H1 (cell line): ENCODE data around the gene SNX15. TPM values are rescaled to one million over a fixed set of nuclear protein-coding genes. Genes with fewer than 3 reads are reported as not detected.

Experiments
- CTCF ChIA-PET: fragments of 300-600 bp; sonication (Branson Sonifier 250); formaldehyde crosslinking; loops from one replicate; lab custom pipeline; 2021; ENCODE audit not compliant: partially characterized antibody; lab: Charles Lee
- POLR2A ChIA-PET: fragments of 300-600 bp; sonication (Branson Sonifier 250); formaldehyde crosslinking; loops from one replicate; lab custom pipeline; 2021; ENCODE audit warnings: inconsistent platforms; ENCODE audit not compliant: partially characterized antibody; lab: Charles Lee
- DNase-seq, 2 experiments: peaks; one replicate each; pipeline versions ENCODE4 v3.0.0 to v3.0.0-alpha.2; 2010 to 2022; ENCODE audit warnings: low spot score in 2 of 2, low read depth in 1 of 2, mixed read lengths in 1 of 2
- FAIRE-seq: peaks from 2 replicates; lab custom pipeline; 2011; peaks lifted over from hg19 to GRCh38; lab: Jason Lieb, UNC
- H2AFZ ChIP-seq: 2 replicates; pipeline ENCODE4 v1.8.1; 2012; ENCODE audit warnings: low read length, inconsistent platforms
- H2AK5ac ChIP-seq: 2 replicates; pipeline ENCODE4 v1.6.1; 2013; ENCODE audit warnings: low read depth, low read length
- H2BK120ac ChIP-seq: replicated peaks from 2 replicates; pipeline ENCODE3; 2013; ENCODE audit warnings: low read depth, low read length, inconsistent platforms
- H2BK12ac ChIP-seq: 2 replicates; pipeline ENCODE4 v1.6.1; 2013; ENCODE audit warnings: low read depth, low read length
- H2BK15ac ChIP-seq: 2 replicates; pipeline ENCODE4 v1.6.1; 2013; ENCODE audit warnings: low read length
- H2BK20ac ChIP-seq: 2 replicates; pipeline ENCODE4 v1.6.1; 2013; ENCODE audit warnings: low read length
- H2BK5ac ChIP-seq: 2 replicates; pipeline ENCODE4 v1.6.1; 2013; ENCODE audit warnings: low read depth, low read length
- H3K14ac ChIP-seq: 2 replicates; pipeline ENCODE4 v1.6.1; 2013; ENCODE audit warnings: inconsistent platforms; ENCODE audit not compliant: insufficient read length
- H3K18ac ChIP-seq: 2 replicates; pipeline ENCODE4 v1.6.1; 2013; ENCODE audit warnings: low read length; ENCODE audit errors: extremely low read depth
- H3K23ac ChIP-seq: 2 replicates; pipeline ENCODE4 v1.6.1; 2013; ENCODE audit warnings: inconsistent platforms; ENCODE audit not compliant: insufficient read length
- H3K23me2 ChIP-seq: 2 replicates; pipeline ENCODE4 v1.6.1; 2013; ENCODE audit warnings: low read depth, low read length
- H3K27ac ChIP-seq: 2 replicates; pipeline ENCODE4 v1.6.1; 2011; ENCODE audit warnings: low read depth, low read length, inconsistent platforms
- H3K27me3 ChIP-seq, 4 experiments: replicated peaks in 1 of 4; 1 replicate in 1 of 4; 2 replicates in 3 of 4; pipeline versions ENCODE4 v1.6.1 to v1.8.1; 2011 to 2013; ENCODE audit warnings: low read length in 3 of 4, mild to moderate bottlenecking in 3 of 4, inconsistent platforms in 2 of 4, mixed read lengths in 2 of 4, moderate library complexity in 1 of 4; ENCODE audit not compliant: control insufficient read depth in 3 of 4, insufficient read depth in 3 of 4; ENCODE audit errors: extremely low read depth in 1 of 4
- H3K36me3 ChIP-seq, 4 experiments: 2 replicates each; pipeline versions ENCODE4 v1.6.1 to v1.8.1; 2011 to 2013; ENCODE audit warnings: mild to moderate bottlenecking in 4 of 4, low read length in 3 of 4, moderate library complexity in 2 of 4, control low read depth in 1 of 4, inconsistent platforms in 1 of 4; ENCODE audit not compliant: insufficient read depth in 4 of 4, control insufficient read depth in 2 of 4
- H3K4ac ChIP-seq: replicated peaks from 2 replicates; pipeline ENCODE3; 2013; ENCODE audit warnings: low read length, low read depth, mixed read lengths, inconsistent platforms; ENCODE audit not compliant: insufficient read length
- H3K4me1 ChIP-seq, 4 experiments: replicated peaks in 1 of 4; 1 replicate in 1 of 4; 2 replicates in 3 of 4; pipeline versions ENCODE4 v1.6.1 to v1.8.1; 2011 to 2013; ENCODE audit warnings: low read length in 3 of 4, inconsistent platforms in 2 of 4, mixed read lengths in 1 of 4; ENCODE audit not compliant: insufficient read depth in 4 of 4, control insufficient read depth in 3 of 4
- H3K4me2 ChIP-seq, 2 experiments: 2 replicates each; pipeline versions ENCODE4 v1.6.1 to v1.8.1; 2011 to 2013; ENCODE audit warnings: low read depth in 2 of 2, low read length in 2 of 2, control low read depth in 1 of 2, inconsistent platforms in 1 of 2, mild to moderate bottlenecking in 1 of 2; ENCODE audit not compliant: insufficient read depth in 1 of 2
- H3K4me3 ChIP-seq, 4 experiments: fragments of 200-600, 300-600 bp in 1 of 4; sonication (generic), shearing (Covaris generic), sonication (Bioruptor Twin) in 1 of 4; 2 replicates each; pipeline versions ENCODE4 v1.5.1 to v1.8.1; 2011 to 2016; ENCODE audit warnings: low read length in 4 of 4, low read depth in 3 of 4, control low read depth in 2 of 4, inconsistent platforms in 2 of 4, mild to moderate bottlenecking in 2 of 4, mixed read lengths in 1 of 4, moderate library complexity in 1 of 4; ENCODE audit not compliant: insufficient read depth in 2 of 4; ENCODE audit errors: extremely low read depth in 1 of 4
- H3K56ac ChIP-seq: replicated peaks from 2 replicates; pipeline ENCODE3; 2013; ENCODE audit warnings: low read depth, mild to moderate bottlenecking, mixed read lengths, low read length, inconsistent platforms; ENCODE audit not compliant: insufficient read length
- H3K79me1 ChIP-seq: 2 replicates; pipeline ENCODE4 v1.6.1; 2013; ENCODE audit warnings: low read depth, low read length, control low read depth
- H3K79me2 ChIP-seq, 2 experiments: 2 replicates each; pipeline versions ENCODE4 v1.6.1 to v1.8.1; 2012 to 2013; ENCODE audit warnings: low read length in 2 of 2, mild to moderate bottlenecking in 2 of 2, inconsistent platforms in 1 of 2; ENCODE audit not compliant: insufficient read depth in 2 of 2, control insufficient read depth in 1 of 2
- H3K9ac ChIP-seq, 4 experiments: replicated peaks in 1 of 4; 1 replicate in 1 of 4; 2 replicates in 3 of 4; pipeline versions ENCODE4 v1.6.1 to v1.8.1; 2011 to 2013; ENCODE audit warnings: low read depth in 3 of 4, low read length in 3 of 4, control low read depth in 2 of 4, mild to moderate bottlenecking in 2 of 4, moderate library complexity in 2 of 4, inconsistent platforms in 1 of 4; ENCODE audit errors: extremely low read depth in 1 of 4
- H3K9me3 ChIP-seq, 2 experiments: 2 replicates each; pipeline versions ENCODE4 v1.6.1 to v1.8.1; 2012 to 2013; ENCODE audit warnings: mild to moderate bottlenecking in 2 of 2, moderate library complexity in 2 of 2, control low read depth in 1 of 2, inconsistent platforms in 1 of 2, low read depth in 1 of 2, low read length in 1 of 2, mixed read lengths in 1 of 2; ENCODE audit not compliant: insufficient read depth in 2 of 2
- H4K20me1 ChIP-seq, 2 experiments: replicated peaks in 1 of 2; 2 replicates each; pipeline versions ENCODE3 to v1.8.1; 2011 to 2013; ENCODE audit warnings: inconsistent platforms in 2 of 2, low read length in 2 of 2, mild to moderate bottlenecking in 1 of 2; ENCODE audit not compliant: insufficient read depth in 2 of 2, control insufficient read depth in 1 of 2
- H4K5ac ChIP-seq: 2 replicates; pipeline ENCODE4 v1.6.1; 2013; ENCODE audit warnings: low read length, low read depth, mixed read lengths, inconsistent platforms; ENCODE audit not compliant: insufficient read length
- H4K8ac ChIP-seq: 2 replicates; pipeline ENCODE4 v1.8.0; 2013; ENCODE audit warnings: mild to moderate bottlenecking, moderate library complexity, low read length, inconsistent platforms; ENCODE audit not compliant: insufficient read depth; ENCODE audit errors: extremely low read depth
- H4K91ac ChIP-seq: replicated peaks from 2 replicates; pipeline ENCODE3; 2013; ENCODE audit warnings: low read length, mixed read lengths, inconsistent platforms; ENCODE audit not compliant: insufficient read length
- POLR2AphosphoS5 ChIP-seq: IDR thresholded peaks from 2 replicates; pipeline ENCODE4 v1.6.1; 2011; ENCODE audit warnings: low read depth, low read length
- SIN3A ChIP-seq, 2 experiments: IDR thresholded peaks in 1 of 2; conservative IDR thresholded peaks in 1 of 2; 2 replicates each; pipeline ENCODE4 v1.6.1; 2011 to 2012; ENCODE audit warnings: low read length in 2 of 2, improper control_type of control experiment in 1 of 2, low read depth in 1 of 2, mild to moderate bottlenecking in 1 of 2
- WGBS, 2 experiments: shearing (Covaris generic) in 1 of 2; methylation state at CpG; one replicate each; pipeline versions ENCODE4 v1.1.6 to v1.1.7; 2013 to 2015; ENCODE audit warnings: low lambda C conversion rate in 2 of 2, mixed read lengths in 2 of 2, inconsistent platforms in 1 of 2, low coverage in 1 of 2, missing lambda C conversion rate in 1 of 2; ENCODE audit not compliant: insufficient replicate concordance in 2 of 2, insufficient coverage in 1 of 2, insufficient read length in 1 of 2; ENCODE audit errors: extremely low coverage in 1 of 2, missing lambda C conversion rate in 1 of 2; 5-methylcytosine and 5-hydroxymethylcytosine counted together
- polyA plus RNA-seq, 7 experiments: library from polyadenylated mRNA; depleted of rRNA in 3 of 7; stranded (reverse) in 5 of 7; unstranded in 2 of 7; fragments of >200 nt in 5 of 7; fragments of 200-250 nt in 2 of 7; gene quantifications; 1 replicate in 5 of 7; 2 replicates in 1 of 7; 4 replicates in 1 of 7; pipeline versions ENCODE4 v1.2.1 to v1.2.3, GENCODE V29; 2011 to 2013; ENCODE audit warnings: missing spikeins in 2 of 7, mixed read lengths in 2 of 7
- total RNA-seq: library from RNA; stranded (reverse); fragmentation: NEBNext Ultra II Directional; extraction: Animal tissue kit (Norgen Biotek cat#: 25700); gene quantifications from 2 replicates; pipeline ENCODE4 v1.2.1, GENCODE V29; 2021

The SNX15 gene
- total and polyA plus RNA-seq, 2 of the 8 experiments (the other 6 are each of a cell fraction or from before 2014, with no cell fraction given): 13.0 to 18.3 TPM

DNA sequence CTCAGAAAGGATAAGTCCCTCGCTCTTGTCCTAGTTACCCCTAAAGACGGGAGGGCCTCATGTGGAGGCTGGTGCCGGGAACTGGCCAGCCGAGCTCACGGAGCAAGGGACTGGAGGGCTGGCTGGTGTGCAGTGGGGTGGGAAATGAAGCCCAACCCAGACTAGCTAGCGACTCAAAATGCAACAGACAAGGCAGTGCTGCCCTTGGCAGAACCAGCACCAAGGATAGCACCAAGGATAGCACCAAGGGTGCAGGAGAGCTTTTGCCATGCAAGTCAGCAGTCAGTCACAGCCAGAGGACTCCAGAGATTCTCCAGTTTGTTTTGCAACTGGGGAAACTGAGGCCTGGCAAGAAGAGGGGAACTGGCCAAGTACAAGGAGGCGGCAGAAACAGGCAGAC, 24.0 kb upstream of the SNX15 start:
- Histone ChIP-seq H4K20me1 (no peaks in the 10 kb centered on the region), H4K8ac (no peak overlapping the region), H2BK120ac (no peak overlapping the region), H2BK15ac (no peak overlapping the region), H3K18ac (no peak overlapping the region), H4K5ac (no peak overlapping the region), H2BK12ac (no peak overlapping the region), H3K4me1 (no peaks in the 10 kb centered on the region), H3K14ac (no peak overlapping the region), H2AK5ac (no peak overlapping the region), H3K9ac (no peak overlapping the region), H3K36me3 (no peaks in the 10 kb centered on the region), H3K79me1 (no peaks in the 10 kb centered on the region), H3K23ac (no peak overlapping the region), H3K4me3 (no peak overlapping the region), H3K27ac (no peak overlapping the region), H3K56ac (no peak overlapping the region), H3K79me2 (no peaks in the 10 kb centered on the region), H3K23me2 (no peaks in the 10 kb centered on the region), H3K4ac (no peak overlapping the region), H3K27me3 (no peaks in the 10 kb centered on the region), H2BK20ac (no peak overlapping the region), H4K91ac (no peak overlapping the region), H3K9me3 (no peaks in the 10 kb centered on the region), H3K4me2 (no peak overlapping the region), H2BK5ac (no peak overlapping the region), H2AFZ (no peak overlapping the region)
- CTCF ChIA-PET: interaction anchor here (0.5 to 2.9 kb wide), 8 partner anchors 8 to 156 kb away, joined by 3 to 11 read pairs (median 5); partner anchors contain the start of gene ARL2
- 0 out of 4 replicates have a peak, but pooled peaks have one; percentile 51 to 66 for TF ChIP-seq SIN3A (conservative IDR thresholded peaks at IDR 0.05 in 1 of 2, IDR thresholded peaks at IDR 0.05 in 1 of 2; ENCODE audit: low read depth in 1 of 2, low read length in 2 of 2)
- TF ChIP-seq POLR2AphosphoS5: no peak
- FAIRE-seq (no peak), DNase-seq (no peak)
- 84% methylated on average over 7 of the region's 7 CpGs; no CpG with 5 or more reads in 1 of the 2 experiments for WGBS, 2 experiments
- POLR2A ChIA-PET: interaction anchor here (0.8 kb wide), 1 partner anchor 222 kb away, joined by 3 read pairs; no protein-coding TSS in a partner anchor
